SK-N-MC (cell line): ENCODE measurements around the gene FNDC3B.

Experiments used
- DNase-seq: peaks from one replicate; pipeline ENCODE4 v3.0.0-alpha.2; 2011; ENCODE audit warnings: low read depth, low spot score
- H3K27ac ChIP-seq: fragments of 200-600 bp; sonication (generic); 2 replicates; pipeline ENCODE4 v1.5.1; 2016; ENCODE audit warnings: mixed run types
- H3K36me3 ChIP-seq: fragments of 200-600 bp; sonication (generic); 2 replicates; pipeline ENCODE4 v1.6.1; 2017; ENCODE audit warnings: antibody characterized with exemption, low read length, mixed read lengths; ENCODE audit not compliant: insufficient read depth
- H3K4me3 ChIP-seq: fragments of 200-600 bp; sonication (generic); 2 replicates; pipeline ENCODE4 v1.5.1; 2016
- H3K9ac ChIP-seq: fragments of 200-600 bp; sonication (generic); 2 replicates; pipeline ENCODE4 v1.8.0; 2017; ENCODE audit warnings: mixed run types, mixed read lengths; ENCODE audit not compliant: insufficient read length
- H3K9me3 ChIP-seq: fragments of 200-600 bp; sonication (generic); 2 replicates; pipeline ENCODE4 v1.6.1; 2017; ENCODE audit warnings: low read depth, mild to moderate bottlenecking, antibody characterized with exemption, low read length, moderate library complexity, mixed read lengths
- EZH2 ChIP-seq: fragments of 200-600 bp; sonication (generic); IDR thresholded peaks from one replicate; pipeline ENCODE4 v1.6.1; 2017; ENCODE audit warnings: antibody characterized with exemption
- FOXP2 ChIP-seq: optimal IDR thresholded peaks from 2 replicates; pipeline ENCODE3; 2011; ENCODE audit warnings: mild to moderate bottlenecking, moderate library complexity; ENCODE audit not compliant: insufficient read depth; ENCODE audit errors: extremely low read length, control extremely low read depth
- POLR2AphosphoS5 ChIP-seq: IDR thresholded peaks from 2 replicates; pipeline ENCODE4 v1.6.1; 2012; ENCODE audit warnings: mild to moderate bottlenecking, low read depth, low read length, borderline replicate concordance

The FNDC3B gene

DNA sequence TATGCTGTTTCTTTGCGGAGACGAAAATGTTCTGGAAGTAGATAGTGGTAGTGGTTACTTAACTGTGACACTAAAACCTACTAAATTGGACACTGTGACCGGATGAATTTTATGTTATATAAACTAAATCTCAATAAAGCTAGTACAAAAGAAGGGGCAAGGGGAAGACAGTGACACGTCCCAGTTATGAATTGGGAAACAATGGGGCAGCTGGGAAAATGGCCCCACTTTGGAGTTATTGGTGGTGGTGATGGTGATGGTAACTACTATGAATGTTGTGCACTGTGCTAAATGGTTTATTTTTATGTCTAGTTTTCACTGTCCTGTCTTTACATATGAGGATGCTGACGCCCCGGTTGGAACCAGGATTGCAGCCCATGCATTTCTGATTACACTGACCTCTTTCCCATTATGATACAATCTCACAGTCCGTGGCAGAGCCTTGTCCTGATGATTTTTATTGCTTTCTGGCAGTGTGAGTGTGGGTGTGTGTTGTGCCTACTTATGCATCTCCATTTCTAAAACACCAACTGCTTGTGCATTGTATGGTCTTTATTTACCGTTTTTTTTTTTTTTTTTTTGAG is 192.0 kb downstream of the FNDC3B start:
- DNase-seq, result no peak
- Histone ChIP-seq H3K27ac (no peak overlapping the region), H3K36me3 (peaks cover 6% of the 10 kb centered on the region), H3K4me3 (no peak overlapping the region), H3K9ac (no peak overlapping the region), H3K9me3 (no peaks in the 10 kb centered on the region)
- TF ChIP-seq FOXP2 (no peak), POLR2AphosphoS5 (no peak), EZH2 (no peak)

- Histone ChIP-seq H3K36me3 (peaks cover 6% of the 10 kb centered on the region), H3K9ac (no peak overlapping the region), H3K9me3 (no peaks in the 10 kb centered on the region), H3K27ac (no peak overlapping the region), H3K4me3 (no peak overlapping the region)
- TF ChIP-seq FOXP2 (no peak), EZH2 (no peak), POLR2AphosphoS5 (no peak)
- DNase-seq, result no peak
These were observed 193.3 kb downstream of the FNDC3B start for GRCh38 chr3:172232579-172233212.

- H3K27ac ChIP-seq, result no peak overlapping the region
- no peaks in the 10 kb centered on the region for H3K9me3 ChIP-seq
- peaks cover 6% of the 10 kb centered on the region for H3K36me3 ChIP-seq
- no peak overlapping the region for H3K4me3 ChIP-seq
- TF ChIP-seq EZH2 (no peak), POLR2AphosphoS5 (no peak), FOXP2 (no peak)
- H3K9ac ChIP-seq, result no peak overlapping the region
- DNase-seq, result no peak
These were observed 194.3 kb downstream of the FNDC3B start for GRCh38 chr3:172233474-172234277.

GRCh38 chr3:172235698-172236097 is 196.3 kb downstream of the FNDC3B start:
- Histone ChIP-seq H3K9me3 (no peaks in the 10 kb centered on the region), H3K9ac (no peak overlapping the region), H3K27ac (no peak overlapping the region), H3K36me3 (no peaks in the 10 kb centered on the region; the same call in 1 of the 2 replicates), H3K4me3 (no peak overlapping the region)
- no peak for DNase-seq
- no peak for TF ChIP-seq POLR2AphosphoS5
- no peak for TF ChIP-seq FOXP2
- TF ChIP-seq EZH2, result no peak

- H3K36me3 ChIP-seq, result no peaks in the 10 kb centered on the region; the same call in 1 of the 2 replicates
- TF ChIP-seq FOXP2 (no peak), POLR2AphosphoS5 (no peak), EZH2 (no peak)
- H3K9ac ChIP-seq, result no peak overlapping the region
- no peak for DNase-seq
- H3K9me3 ChIP-seq, result no peaks in the 10 kb centered on the region
- no peak overlapping the region for H3K4me3 ChIP-seq
- no peak overlapping the region for H3K27ac ChIP-seq
These were observed 197.7 kb downstream of the FNDC3B start for GRCh38 chr3:172236771-172237742.

- no peaks in the 10 kb centered on the region for H3K9me3 ChIP-seq
- no peaks in the 10 kb centered on the region; the same call in 1 of the 2 replicates for H3K36me3 ChIP-seq
- TF ChIP-seq POLR2AphosphoS5, result no peak
- TF ChIP-seq FOXP2, result no peak
- TF ChIP-seq EZH2, result no peak
- H3K27ac ChIP-seq, result no peak overlapping the region
- H3K4me3 ChIP-seq, result no peak overlapping the region
- no peak overlapping the region for H3K9ac ChIP-seq
- DNase-seq, result no peak
These were observed 198.8 kb downstream of the FNDC3B start for GRCh38 chr3:172238188-172238587.

- no peak for DNase-seq
- Histone ChIP-seq H3K36me3 (no peaks in the 10 kb centered on the region; the same call in 1 of the 2 replicates), H3K9me3 (no peaks in the 10 kb centered on the region), H3K4me3 (no peak overlapping the region), H3K9ac (no peak overlapping the region), H3K27ac (no peak overlapping the region)
- no peak for TF ChIP-seq EZH2
- no peak for TF ChIP-seq FOXP2
- no peak for TF ChIP-seq POLR2AphosphoS5
These were observed 199.9 kb downstream of the FNDC3B start for GRCh38 chr3:172239218-172239790.
